Activated B cell treated with CpG ODN at 0.5 μM for 24 hours (primary cell): Measurements from ENCODE around the gene SMG1. TPM values are rescaled to one million over a fixed set of nuclear protein-coding genes. Genes with fewer than 3 reads are reported as not detected.

ENCODE experiments used
- ATAC-seq: fragments of 200-7000 bp; cut with Tn5 transposase; one replicate; pipeline ENCODE4 v1.10.0; 2021; ENCODE audit warnings: low read depth, mild to moderate bottlenecking, moderate library complexity
- CTCF ChIA-PET: fragments of 350-600 bp; sonication (Branson Sonifier 250); formaldehyde crosslinking; loops from one replicate; lab custom pipeline; 2021; ENCODE audit warnings: antibody characterized with exemption; lab: Charles Lee
- POLR2A ChIA-PET: fragments of 350-600 bp; sonication (Branson Sonifier 250); formaldehyde crosslinking; loops from one replicate; lab custom pipeline; 2021; ENCODE audit warnings: antibody characterized with exemption; lab: Charles Lee
- DNase-seq: peaks from one replicate; pipeline ENCODE4 v3.0.0; 2022
- H3K27ac Mint-ChIP-seq: one replicate; pipeline ENCODE4 v1.8.0; 2020; ENCODE audit warnings: mixed read lengths
- H3K27me3 Mint-ChIP-seq: one replicate; pipeline ENCODE4 v1.8.0; 2021; ENCODE audit warnings: mixed read lengths
- H3K36me3 Mint-ChIP-seq: one replicate; pipeline ENCODE4 v1.8.0; 2021; ENCODE audit warnings: low read depth, mixed read lengths
- H3K4me1 Mint-ChIP-seq: one replicate; pipeline ENCODE4 v1.8.0; 2021; ENCODE audit warnings: mixed read lengths
- H3K4me3 Mint-ChIP-seq: one replicate; pipeline ENCODE4 v1.8.0; 2020; ENCODE audit warnings: mild to moderate bottlenecking, mixed read lengths
- H3K9me3 Mint-ChIP-seq: one replicate; pipeline ENCODE4 v1.8.0; 2020; ENCODE audit warnings: mixed read lengths
- CTCF ChIP-seq: fragments of 200-600 bp; IDR thresholded peaks from one replicate; pipeline ENCODE4 v1.8.0; 2022; ENCODE audit warnings: antibody characterized with exemption, mild to moderate bottlenecking
- intact Hi-C: fragments of 100-400 bp; cut with micrococcal nuclease; formaldehyde crosslinking; loops from one replicate; pipeline ENCODE4 v1.15.1; 2024
- total RNA-seq: library from RNA; stranded (reverse); gene quantifications from 2 replicates; pipeline ENCODE4 v1.2.3, GENCODE V29; 2022

The SMG1 gene
- total RNA-seq, 1 donor from 2014 or later = 215 TPM

GRCh38 chr16:18855196-18855595 lies 71.0 kb downstream of the SMG1 start:
- ATAC-seq = no peak
- H3K27ac Mint-ChIP-seq = no peak overlapping the region
- no peak for TF ChIP-seq CTCF
- peaks cover 81% of the 10 kb centered on the region for H3K36me3 Mint-ChIP-seq
- POLR2A ChIA-PET = no interaction called here
- no peaks in the 10 kb centered on the region for H3K4me1 Mint-ChIP-seq
- H3K9me3 Mint-ChIP-seq = no peaks in the 10 kb centered on the region
- intact Hi-C loops = loop anchor here (10.0 kb wide), 1 partner anchor 50 kb away; the partner anchor contains the start of gene ARL6IP1
- CTCF ChIA-PET = interaction anchor here (0.9 kb wide), 1 partner anchor 54 kb away, joined by 3 read pairs; the partner anchor contains the start of gene ARL6IP1
- no peaks in the 10 kb centered on the region for H3K27me3 Mint-ChIP-seq
- H3K4me3 Mint-ChIP-seq = no peak overlapping the region
- DNase-seq = no peak

DNA sequence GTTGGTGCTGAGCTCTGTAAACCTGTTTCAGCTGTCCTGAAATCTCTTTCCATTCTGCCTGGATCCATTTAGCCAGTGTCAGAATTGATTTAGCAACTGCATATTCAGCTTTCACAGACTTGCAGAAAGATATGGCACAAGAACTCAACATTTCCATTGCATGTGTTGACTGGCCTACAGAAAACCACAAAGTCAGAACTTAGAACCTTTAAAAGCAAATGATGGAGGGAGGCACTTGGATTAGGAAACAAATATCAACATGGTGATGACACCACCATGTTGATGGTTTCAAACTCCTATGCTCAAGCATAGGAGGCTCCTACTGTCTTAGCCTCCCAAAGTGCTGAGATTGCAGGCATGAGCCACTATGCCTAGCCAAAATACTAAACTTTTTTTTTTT lies 72.5 kb downstream of the SMG1 start:
- H3K4me3 Mint-ChIP-seq = no peak overlapping the region
- TF ChIP-seq CTCF = no peak
- no peaks in the 10 kb centered on the region for H3K4me1 Mint-ChIP-seq
- H3K9me3 Mint-ChIP-seq = no peaks in the 10 kb centered on the region
- H3K27ac Mint-ChIP-seq = no peak overlapping the region
- H3K36me3 Mint-ChIP-seq = peaks cover 89% of the 10 kb centered on the region
- CTCF ChIA-PET = no interaction called here
- no peak for ATAC-seq
- POLR2A ChIA-PET = no interaction called here
- DNase-seq = no peak
- no peaks in the 10 kb centered on the region for H3K27me3 Mint-ChIP-seq
- intact Hi-C loops = loop anchor here (10.0 kb wide), 1 partner anchor 49 kb away; the partner anchor contains the start of gene ARL6IP1

- no peak overlapping the region for H3K4me3 Mint-ChIP-seq
- H3K9me3 Mint-ChIP-seq = no peaks in the 10 kb centered on the region
- H3K36me3 Mint-ChIP-seq = peaks cover 88% of the 10 kb centered on the region
- ChIA-PET CTCF (interaction anchor here (0.8 kb wide), 1 partner anchor 122 kb away, joined by 3 read pairs; no protein-coding TSS in a partner anchor), POLR2A (no interaction called here)
- H3K4me1 Mint-ChIP-seq = no peaks in the 10 kb centered on the region
- no peaks in the 10 kb centered on the region for H3K27me3 Mint-ChIP-seq
- intact Hi-C loops = loop anchor here (10.0 kb wide), 1 partner anchor 48 kb away; the partner anchor contains the start of gene ARL6IP1
- TF ChIP-seq CTCF = no peak
- ATAC-seq (no peak), DNase-seq (no peak)
- no peak overlapping the region for H3K27ac Mint-ChIP-seq
Measured at GRCh38 chr16:18852647-18853046, 73.6 kb downstream of the SMG1 start.

DNA sequence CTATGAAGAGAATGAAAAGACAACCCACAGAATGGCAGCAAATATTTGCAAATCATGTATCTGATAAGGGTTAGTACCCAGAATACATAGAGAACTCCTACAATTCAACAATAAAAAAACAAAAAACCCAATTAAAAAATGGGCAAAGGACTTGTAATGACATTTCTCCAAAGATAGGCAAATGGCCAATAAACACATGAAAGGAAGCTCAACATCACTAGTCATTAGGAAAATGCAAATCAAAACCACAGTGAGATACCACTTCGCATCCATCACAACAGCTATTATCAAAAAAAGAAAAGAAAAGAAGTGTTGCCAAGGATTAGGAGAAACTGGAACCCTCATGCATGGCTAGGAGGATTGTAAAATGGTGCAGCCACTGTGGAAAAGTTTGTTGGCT lies 79.8 kb downstream of the SMG1 start:
- ATAC-seq = no peak
- Mint-ChIP-seq H3K4me3 (no peak overlapping the region), H3K27me3 (no peaks in the 10 kb centered on the region), H3K9me3 (no peaks in the 10 kb centered on the region), H3K4me1 (no peaks in the 10 kb centered on the region), H3K36me3 (peaks cover 90% of the 10 kb centered on the region), H3K27ac (no peak overlapping the region)
- DNase-seq = no peak
- intact Hi-C loops = no loop called here
- TF ChIP-seq CTCF = no peak
- ChIA-PET CTCF (no interaction called here), POLR2A (interaction anchor here (0.5 kb wide), 1 partner anchor 43 kb away, joined by 7 read pairs; no protein-coding TSS in a partner anchor)

- H3K27ac Mint-ChIP-seq = no peak overlapping the region
- intact Hi-C loops = no loop called here
- no peaks in the 10 kb centered on the region for H3K27me3 Mint-ChIP-seq
Measured at GRCh38 chr16:18842565-18842964, 83.6 kb downstream of the SMG1 start.

More at GRCh38 chr16:18842565-18842964, 83.6 kb downstream of the SMG1 start:
- TF ChIP-seq CTCF = no peak
- Mint-ChIP-seq H3K4me1 (no peaks in the 10 kb centered on the region), H3K9me3 (no peaks in the 10 kb centered on the region), H3K4me3 (no peak overlapping the region), H3K36me3 (peaks cover 88% of the 10 kb centered on the region)
- CTCF ChIA-PET = no interaction called here
- POLR2A ChIA-PET = no interaction called here
- no peak for ATAC-seq
- DNase-seq = no peak
